ENCODE data around the gene SCAF8.

The SCAF8 gene

DNA sequence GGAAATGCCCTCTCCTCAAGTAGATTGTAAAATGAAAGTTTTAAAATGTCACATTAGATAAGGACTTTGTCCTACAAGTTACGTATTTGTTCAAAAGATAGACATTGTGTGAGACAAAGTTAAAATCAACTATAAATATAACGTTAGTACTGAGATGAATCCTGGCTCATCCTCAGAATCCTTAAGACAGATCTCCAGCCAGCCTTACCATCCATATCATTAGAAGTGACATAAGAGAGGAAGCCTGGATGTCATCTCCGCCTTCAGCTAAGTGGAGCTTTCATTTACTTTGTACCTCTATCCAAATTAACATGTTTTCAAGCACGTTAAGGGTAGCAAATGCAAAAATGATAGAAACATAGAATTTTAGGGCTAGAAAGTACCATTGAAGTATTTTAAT lies 59.1 kb downstream of the SCAF8 start:
- no peak for TF ChIP-seq SALL2 (tag by site-specific recombination; IDR thresholded peaks at IDR 0.05; ENCODE audit: borderline replicate concordance)
- TF ChIP-seq ZNF654 (tag by site-specific recombination; IDR thresholded peaks at IDR 0.05; ENCODE audit: low read depth), result no peak
- TF ChIP-seq ZNF324 (tag by site-specific recombination; IDR thresholded peaks at IDR 0.05), result no peak
- TF ChIP-seq RBAK (tag by site-specific recombination; IDR thresholded peaks at IDR 0.05), result no peak
- TF ChIP-seq, protein P1, sequence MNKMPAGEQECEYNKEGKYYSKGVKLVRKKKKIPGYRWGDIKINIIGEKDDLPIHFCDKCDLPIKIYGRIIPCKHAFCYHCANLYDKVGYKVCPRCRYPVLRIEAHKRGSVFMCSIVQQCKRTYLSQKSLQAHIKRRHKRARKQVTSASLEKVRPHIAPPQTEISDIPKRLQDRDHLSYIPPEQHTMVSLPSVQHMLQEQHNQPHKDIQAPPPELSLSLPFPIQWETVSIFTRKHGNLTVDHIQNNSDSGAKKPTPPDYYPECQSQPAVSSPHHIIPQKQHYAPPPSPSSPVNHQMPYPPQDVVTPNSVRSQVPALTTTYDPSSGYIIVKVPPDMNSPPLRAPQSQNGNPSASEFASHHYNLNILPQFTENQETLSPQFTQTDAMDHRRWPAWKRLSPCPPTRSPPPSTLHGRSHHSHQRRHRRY (tag by site-specific recombination; IDR thresholded peaks at IDR 0.05), result no peak
- no peak for TF ChIP-seq ZNF707 (tag by site-specific recombination; IDR thresholded peaks at IDR 0.05)
- no peak for TF ChIP-seq ZNF792 (tag by site-specific recombination; IDR thresholded peaks at IDR 0.05)
- no peak for TF ChIP-seq ZNF529 (tag by site-specific recombination; IDR thresholded peaks at IDR 0.05; ENCODE audit: insufficient replicate concordance)
- no peak for TF ChIP-seq ZNF37A (tag by site-specific recombination; IDR thresholded peaks at IDR 0.05)
- Histone ChIP-seq H3K4me1 (ENCODE audit: control insufficient read depth, insufficient read depth, low read length) (no peaks in the 10 kb centered on the region), H3K9me3 (ENCODE audit: control insufficient read depth, insufficient read depth, low read depth, low read length) (no peaks in the 10 kb centered on the region), H3K27ac (ENCODE audit: extremely low read depth, low read depth, low read length) (no peak overlapping the region), H3K4me3 (ENCODE audit: low read depth, low read length) (no peak overlapping the region), H3K36me3 (ENCODE audit: control insufficient read depth in 2 of 2, insufficient read depth in 1 of 2, low read length in 2 of 2) (peaks cover 30 to 53% of the 10 kb centered on the region in 2 experiments; a peak in 2 of 3 replicates)
- ChIA-PET POLR2A (no interaction called here), CTCF (no interaction called here)

DNA sequence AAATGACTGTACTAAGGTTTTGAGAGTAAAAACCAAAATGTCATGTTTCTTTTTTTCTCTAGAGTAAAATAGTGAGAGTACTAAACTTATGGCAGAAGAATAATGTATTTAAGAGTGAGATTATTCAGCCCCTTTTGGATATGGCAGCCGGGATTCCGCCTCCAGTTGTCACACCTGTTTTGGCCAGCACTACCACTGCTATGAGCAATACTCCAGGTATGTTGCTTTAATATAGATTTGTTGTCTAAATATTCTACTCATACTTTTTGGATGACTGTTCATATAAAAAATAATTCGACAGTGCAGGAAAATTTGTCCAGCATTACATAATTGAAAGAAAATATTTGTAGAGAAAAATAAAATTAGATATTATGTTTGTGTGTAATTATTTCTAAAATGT lies 59.5 kb downstream of the SCAF8 start:
- H3K27ac ChIP-seq (ENCODE audit: extremely low read depth, low read depth, low read length), result no peak overlapping the region
- no peaks in the 10 kb centered on the region for H3K4me1 ChIP-seq (ENCODE audit: control insufficient read depth, insufficient read depth, low read length)
- CTCF ChIA-PET, result no interaction called here
- no peak overlapping the region for H3K4me3 ChIP-seq (ENCODE audit: low read depth, low read length)
- no peak for TF ChIP-seq ZNF404 (tag by site-specific recombination; IDR thresholded peaks at IDR 0.05)
- peaks cover 32 to 53% of the 10 kb centered on the region in 2 experiments; a peak in 2 of 3 replicates for H3K36me3 ChIP-seq (ENCODE audit: control insufficient read depth in 2 of 2, insufficient read depth in 1 of 2, low read length in 2 of 2)
- POLR2A ChIA-PET, result no interaction called here
- no peaks in the 10 kb centered on the region for H3K9me3 ChIP-seq (ENCODE audit: control insufficient read depth, insufficient read depth, low read depth, low read length)

DNA sequence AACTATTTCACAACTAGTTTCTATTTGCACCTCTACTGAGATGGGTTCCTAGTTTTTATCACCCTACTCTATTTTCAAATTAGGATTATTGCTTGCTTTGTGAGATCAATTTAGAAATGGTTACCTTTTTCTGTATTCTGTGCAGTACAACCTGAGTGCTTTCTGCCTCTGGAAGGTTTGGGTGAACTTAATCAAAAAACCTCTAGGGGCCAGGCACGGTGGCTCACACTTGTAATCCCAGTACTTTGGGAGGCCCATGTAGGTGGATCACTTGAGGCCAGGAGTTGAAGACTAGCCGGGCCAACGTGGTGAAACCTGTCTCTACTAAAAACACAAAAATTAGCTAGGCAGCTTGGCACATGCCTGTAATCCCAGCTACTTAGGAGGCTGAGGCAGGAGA lies 63.3 kb downstream of the SCAF8 start:
- no peaks in the 10 kb centered on the region for H3K9me3 ChIP-seq (ENCODE audit: control insufficient read depth, insufficient read depth, low read depth, low read length)
- H3K4me3 ChIP-seq (ENCODE audit: low read depth, low read length), result no peak overlapping the region
- no peak overlapping the region for H3K27ac ChIP-seq (ENCODE audit: extremely low read depth, low read depth, low read length)
- ChIA-PET POLR2A (no interaction called here), CTCF (interaction anchor here (3.2 kb wide), 1 partner anchor 121 kb away, joined by 13 read pairs; no protein-coding TSS in a partner anchor)
- H3K4me1 ChIP-seq (ENCODE audit: control insufficient read depth, insufficient read depth, low read length), result no peaks in the 10 kb centered on the region
- H3K36me3 ChIP-seq (ENCODE audit: control insufficient read depth in 2 of 2, insufficient read depth in 1 of 2, low read length in 2 of 2), result peaks cover 25 to 52% of the 10 kb centered on the region in 2 experiments; a peak in 2 of 3 replicates
- TF ChIP-seq WT1 (tag by site-specific recombination; IDR thresholded peaks at IDR 0.05) (no peak), ZNF223 (tag by site-specific recombination; IDR thresholded peaks at IDR 0.05) (no peak), ZEB2 (tag by site-specific recombination; IDR thresholded peaks at IDR 0.05) (no peak), ZNF529 (tag by site-specific recombination; IDR thresholded peaks at IDR 0.05; ENCODE audit: insufficient replicate concordance) (no peak), ZNF433 (tag by site-specific recombination; IDR thresholded peaks at IDR 0.05; ENCODE audit: low read depth) (no peak), OSR2 (tag by site-specific recombination; IDR thresholded peaks at IDR 0.05) (no peak), ZNF174 (tag by site-specific recombination; IDR thresholded peaks at IDR 0.05) (no peak), ZNF701 (tag by site-specific recombination; IDR thresholded peaks at IDR 0.05) (no peak), ZNF544 (tag by site-specific recombination; IDR thresholded peaks at IDR 0.05) (no peak)
- TF ChIP-seq, protein P2, sequence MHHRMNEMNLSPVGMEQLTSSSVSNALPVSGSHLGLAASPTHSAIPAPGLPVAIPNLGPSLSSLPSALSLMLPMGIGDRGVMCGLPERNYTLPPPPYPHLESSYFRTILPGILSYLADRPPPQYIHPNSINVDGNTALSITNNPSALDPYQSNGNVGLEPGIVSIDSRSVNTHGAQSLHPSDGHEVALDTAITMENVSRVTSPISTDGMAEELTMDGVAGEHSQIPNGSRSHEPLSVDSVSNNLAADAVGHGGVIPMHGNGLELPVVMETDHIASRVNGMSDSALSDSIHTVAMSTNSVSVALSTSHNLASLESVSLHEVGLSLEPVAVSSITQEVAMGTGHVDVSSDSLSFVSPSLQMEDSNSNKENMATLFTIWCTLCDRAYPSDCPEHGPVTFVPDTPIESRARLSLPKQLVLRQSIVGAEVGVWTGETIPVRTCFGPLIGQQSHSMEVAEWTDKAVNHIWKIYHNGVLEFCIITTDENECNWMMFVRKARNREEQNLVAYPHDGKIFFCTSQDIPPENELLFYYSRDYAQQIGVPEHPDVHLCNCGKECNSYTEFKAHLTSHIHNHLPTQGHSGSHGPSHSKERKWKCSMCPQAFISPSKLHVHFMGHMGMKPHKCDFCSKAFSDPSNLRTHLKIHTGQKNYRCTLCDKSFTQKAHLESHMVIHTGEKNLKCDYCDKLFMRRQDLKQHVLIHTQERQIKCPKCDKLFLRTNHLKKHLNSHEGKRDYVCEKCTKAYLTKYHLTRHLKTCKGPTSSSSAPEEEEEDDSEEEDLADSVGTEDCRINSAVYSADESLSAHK (tag by site-specific recombination; IDR thresholded peaks at IDR 0.05), result no peak
- TF ChIP-seq, protein P3, sequence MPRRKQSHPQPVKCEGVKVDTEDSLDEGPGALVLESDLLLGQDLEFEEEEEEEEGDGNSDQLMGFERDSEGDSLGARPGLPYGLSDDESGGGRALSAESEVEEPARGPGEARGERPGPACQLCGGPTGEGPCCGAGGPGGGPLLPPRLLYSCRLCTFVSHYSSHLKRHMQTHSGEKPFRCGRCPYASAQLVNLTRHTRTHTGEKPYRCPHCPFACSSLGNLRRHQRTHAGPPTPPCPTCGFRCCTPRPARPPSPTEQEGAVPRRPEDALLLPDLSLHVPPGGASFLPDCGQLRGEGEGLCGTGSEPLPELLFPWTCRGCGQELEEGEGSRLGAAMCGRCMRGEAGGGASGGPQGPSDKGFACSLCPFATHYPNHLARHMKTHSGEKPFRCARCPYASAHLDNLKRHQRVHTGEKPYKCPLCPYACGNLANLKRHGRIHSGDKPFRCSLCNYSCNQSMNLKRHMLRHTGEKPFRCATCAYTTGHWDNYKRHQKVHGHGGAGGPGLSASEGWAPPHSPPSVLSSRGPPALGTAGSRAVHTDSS (tag by site-specific recombination; IDR thresholded peaks at IDR 0.05), result no peak
- TF ChIP-seq, protein P4, sequence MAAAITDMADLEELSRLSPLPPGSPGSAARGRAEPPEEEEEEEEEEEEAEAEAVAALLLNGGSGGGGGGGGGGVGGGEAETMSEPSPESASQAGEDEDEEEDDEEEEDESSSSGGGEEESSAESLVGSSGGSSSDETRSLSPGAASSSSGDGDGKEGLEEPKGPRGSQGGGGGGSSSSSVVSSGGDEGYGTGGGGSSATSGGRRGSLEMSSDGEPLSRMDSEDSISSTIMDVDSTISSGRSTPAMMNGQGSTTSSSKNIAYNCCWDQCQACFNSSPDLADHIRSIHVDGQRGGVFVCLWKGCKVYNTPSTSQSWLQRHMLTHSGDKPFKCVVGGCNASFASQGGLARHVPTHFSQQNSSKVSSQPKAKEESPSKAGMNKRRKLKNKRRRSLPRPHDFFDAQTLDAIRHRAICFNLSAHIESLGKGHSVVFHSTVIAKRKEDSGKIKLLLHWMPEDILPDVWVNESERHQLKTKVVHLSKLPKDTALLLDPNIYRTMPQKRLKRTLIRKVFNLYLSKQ (tag by site-specific recombination; IDR thresholded peaks at IDR 0.05; ENCODE audit: borderline replicate concordance), result no peak
- TF ChIP-seq, protein P5, sequence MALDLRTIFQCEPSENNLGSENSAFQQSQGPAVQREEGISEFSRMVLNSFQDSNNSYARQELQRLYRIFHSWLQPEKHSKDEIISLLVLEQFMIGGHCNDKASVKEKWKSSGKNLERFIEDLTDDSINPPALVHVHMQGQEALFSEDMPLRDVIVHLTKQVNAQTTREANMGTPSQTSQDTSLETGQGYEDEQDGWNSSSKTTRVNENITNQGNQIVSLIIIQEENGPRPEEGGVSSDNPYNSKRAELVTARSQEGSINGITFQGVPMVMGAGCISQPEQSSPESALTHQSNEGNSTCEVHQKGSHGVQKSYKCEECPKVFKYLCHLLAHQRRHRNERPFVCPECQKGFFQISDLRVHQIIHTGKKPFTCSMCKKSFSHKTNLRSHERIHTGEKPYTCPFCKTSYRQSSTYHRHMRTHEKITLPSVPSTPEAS (tag by site-specific recombination; IDR thresholded peaks at IDR 0.05), result no peak
- TF ChIP-seq, protein P6, sequence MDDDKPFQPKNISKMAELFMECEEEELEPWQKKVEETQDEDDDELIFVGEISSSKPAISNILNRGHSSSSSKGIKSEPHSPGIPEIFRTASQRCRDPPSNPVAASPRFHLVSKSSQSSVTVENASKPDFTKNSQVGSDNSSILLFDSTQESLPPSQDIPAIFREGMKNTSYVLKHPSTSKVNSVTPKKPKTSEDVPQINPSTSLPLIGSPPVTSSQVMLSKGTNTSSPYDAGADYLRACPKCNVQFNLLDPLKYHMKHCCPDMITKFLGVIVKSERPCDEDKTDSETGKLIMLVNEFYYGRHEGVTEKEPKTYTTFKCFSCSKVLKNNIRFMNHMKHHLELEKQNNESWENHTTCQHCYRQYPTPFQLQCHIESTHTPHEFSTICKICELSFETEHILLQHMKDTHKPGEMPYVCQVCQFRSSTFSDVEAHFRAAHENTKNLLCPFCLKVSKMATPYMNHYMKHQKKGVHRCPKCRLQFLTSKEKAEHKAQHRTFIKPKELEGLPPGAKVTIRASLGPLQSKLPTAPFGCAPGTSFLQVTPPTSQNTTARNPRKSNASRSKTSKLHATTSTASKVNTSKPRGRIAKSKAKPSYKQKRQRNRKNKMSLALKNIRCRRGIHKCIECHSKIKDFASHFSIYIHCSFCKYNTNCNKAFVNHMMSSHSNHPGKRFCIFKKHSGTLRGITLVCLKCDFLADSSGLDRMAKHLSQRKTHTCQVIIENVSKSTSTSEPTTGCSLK (tag by site-specific recombination; IDR thresholded peaks at IDR 0.05), result no peak

Data from HEK293 (cell line).